Lower leg skin (tissue), 3 donors: ENCODE results near the gene RIPK4.

ENCODE experiments used
- POLR2A ChIP-seq, 2 donors: fragments of 450-650 bp; IDR thresholded peaks; one replicate each; pipeline ENCODE4 v1.6.1; 2016 to 2017; ENCODE audit warnings: antibody characterized with exemption in 2 of 2, mild to moderate bottlenecking in 1 of 2, moderate library complexity in 1 of 2
- TF ChIP-seq, protein P1 (sequence below), 3 donors: fragments of 450-650 bp; IDR thresholded peaks; one replicate each; pipeline ENCODE4 v1.5.1; 2016; ENCODE audit warnings: antibody characterized with exemption in 3 of 3, mild to moderate bottlenecking in 3 of 3, moderate library complexity in 2 of 3

DNA sequence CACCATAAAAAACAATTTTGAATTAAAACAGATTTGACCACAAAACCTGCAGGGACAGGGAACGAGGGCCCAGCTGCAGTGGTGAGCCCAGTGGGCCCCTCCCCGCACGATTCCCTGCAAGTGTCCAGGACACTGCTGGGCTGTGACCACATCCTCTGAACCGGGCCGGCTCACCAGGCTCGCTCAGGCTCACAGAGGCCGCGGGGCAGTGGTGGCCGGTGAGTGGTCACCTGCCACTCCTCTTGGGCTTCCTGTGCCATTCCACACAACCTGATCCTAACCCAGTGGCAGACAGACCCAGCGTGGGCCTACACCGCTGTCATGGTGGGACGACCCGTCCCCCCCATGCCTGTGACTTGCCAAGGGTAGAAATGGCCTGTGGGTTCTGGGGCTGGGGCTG, 36.5 kb upstream of the RIPK4 start:
- TF ChIP-seq, protein P1, sequence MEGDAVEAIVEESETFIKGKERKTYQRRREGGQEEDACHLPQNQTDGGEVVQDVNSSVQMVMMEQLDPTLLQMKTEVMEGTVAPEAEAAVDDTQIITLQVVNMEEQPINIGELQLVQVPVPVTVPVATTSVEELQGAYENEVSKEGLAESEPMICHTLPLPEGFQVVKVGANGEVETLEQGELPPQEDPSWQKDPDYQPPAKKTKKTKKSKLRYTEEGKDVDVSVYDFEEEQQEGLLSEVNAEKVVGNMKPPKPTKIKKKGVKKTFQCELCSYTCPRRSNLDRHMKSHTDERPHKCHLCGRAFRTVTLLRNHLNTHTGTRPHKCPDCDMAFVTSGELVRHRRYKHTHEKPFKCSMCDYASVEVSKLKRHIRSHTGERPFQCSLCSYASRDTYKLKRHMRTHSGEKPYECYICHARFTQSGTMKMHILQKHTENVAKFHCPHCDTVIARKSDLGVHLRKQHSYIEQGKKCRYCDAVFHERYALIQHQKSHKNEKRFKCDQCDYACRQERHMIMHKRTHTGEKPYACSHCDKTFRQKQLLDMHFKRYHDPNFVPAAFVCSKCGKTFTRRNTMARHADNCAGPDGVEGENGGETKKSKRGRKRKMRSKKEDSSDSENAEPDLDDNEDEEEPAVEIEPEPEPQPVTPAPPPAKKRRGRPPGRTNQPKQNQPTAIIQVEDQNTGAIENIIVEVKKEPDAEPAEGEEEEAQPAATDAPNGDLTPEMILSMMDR (IDR thresholded peaks at IDR 0.05) = no peak
- TF ChIP-seq POLR2A (IDR thresholded peaks at IDR 0.05) = no peak
